Measurements from ENCODE around the gene ASIC1. TPM values are rescaled to one million over a fixed set of nuclear protein-coding genes. Genes with fewer than 3 reads are reported as not detected.

The ASIC1 gene
- polyA plus RNA-seq, 1 donor from 2014 or later: not detected

Other genes with a start within 250 kb of the ASIC1 start
- 2.5 TPM for gene NCKAP5L, start 229.2 kb upstream of the ASIC1 start, polyA plus RNA-seq
- gene BCDIN3D, start 214.5 kb upstream of the ASIC1 start, polyA plus RNA-seq: 7.0 TPM
- gene FAIM2, start 153.7 kb upstream of the ASIC1 start, polyA plus RNA-seq: not detected
- not detected for gene AQP2, start 106.9 kb upstream of the ASIC1 start, polyA plus RNA-seq
- not detected for gene AQP5, start 95.7 kb upstream of the ASIC1 start, polyA plus RNA-seq
- gene AQP6, start 84.6 kb upstream of the ASIC1 start, polyA plus RNA-seq: not detected
- gene RACGAP1, start 32.1 kb upstream of the ASIC1 start, polyA plus RNA-seq: 13.7 TPM
- gene SMARCD1, start 27.7 kb downstream of the ASIC1 start, polyA plus RNA-seq: 27.9 TPM
- not detected for gene GPD1, start 46.4 kb downstream of the ASIC1 start, polyA plus RNA-seq
- gene COX14, start 54.6 kb downstream of the ASIC1 start, polyA plus RNA-seq: 224 TPM
- 30.7 TPM for gene CERS5, start 109.8 kb downstream of the ASIC1 start, polyA plus RNA-seq
- 1.5 TPM for gene LIMA1, start 225.9 kb downstream of the ASIC1 start, polyA plus RNA-seq